Measurements from ENCODE around the gene CA10. TPM values are rescaled to one million over a fixed set of nuclear protein-coding genes. Genes with fewer than 3 reads are reported as not detected.

Gene CA10
- total RNA-seq, 1 donor from 2014 or later: 0.20 TPM

- Mint-ChIP-seq H3K4me3 (no peak overlapping the region), H3K27ac (no peak overlapping the region), H3K36me3 (no peaks in the 10 kb centered on the region), H3K4me1 (peaks cover 3% of the 10 kb centered on the region), H3K9me3 (no peaks in the 10 kb centered on the region), H3K27me3 (ENCODE audit: low read depth) (peaks cover 38% of the 10 kb centered on the region)
- DNase-seq (ENCODE audit: low spot score in 2 of 2, unreplicated experiment in 2 of 2): no peak
- no peak for TF ChIP-seq CTCF (IDR thresholded peaks at IDR 0.05; ENCODE audit: unreplicated experiment)
Measured at GRCh38 chr17:51617986-51618385, 540.5 kb downstream of the CA10 start.

GRCh38 chr17:51613255-51613654 is 545.3 kb downstream of the CA10 start:
- no peaks in the 10 kb centered on the region for H3K36me3 Mint-ChIP-seq
- H3K4me1 Mint-ChIP-seq: peaks cover 3% of the 10 kb centered on the region
- no peak for DNase-seq (ENCODE audit: low spot score in 2 of 2, unreplicated experiment in 2 of 2)
- H3K27ac Mint-ChIP-seq: no peak overlapping the region
- no peak for TF ChIP-seq CTCF (IDR thresholded peaks at IDR 0.05; ENCODE audit: unreplicated experiment)
- no peak overlapping the region for H3K4me3 Mint-ChIP-seq
- H3K27me3 Mint-ChIP-seq (ENCODE audit: low read depth): peaks cover 23% of the 10 kb centered on the region
- H3K9me3 Mint-ChIP-seq: no peaks in the 10 kb centered on the region

GRCh38 chr17:51612692-51613091 is 545.8 kb downstream of the CA10 start:
- no peak for TF ChIP-seq CTCF (IDR thresholded peaks at IDR 0.05; ENCODE audit: unreplicated experiment)
- H3K36me3 Mint-ChIP-seq: no peaks in the 10 kb centered on the region
- no peak overlapping the region for H3K4me3 Mint-ChIP-seq
- no peak overlapping the region for H3K27ac Mint-ChIP-seq
- H3K4me1 Mint-ChIP-seq: peaks cover 3% of the 10 kb centered on the region
- peaks cover 18% of the 10 kb centered on the region for H3K27me3 Mint-ChIP-seq (ENCODE audit: low read depth)
- DNase-seq (ENCODE audit: low spot score in 2 of 2, unreplicated experiment in 2 of 2): no peak
- no peaks in the 10 kb centered on the region for H3K9me3 Mint-ChIP-seq

- no peak for TF ChIP-seq CTCF (IDR thresholded peaks at IDR 0.05; ENCODE audit: unreplicated experiment)
- Mint-ChIP-seq H3K27ac (no peak overlapping the region), H3K27me3 (ENCODE audit: low read depth) (peaks cover 8% of the 10 kb centered on the region), H3K36me3 (no peaks in the 10 kb centered on the region), H3K4me1 (peaks cover 3% of the 10 kb centered on the region), H3K4me3 (no peak overlapping the region), H3K9me3 (no peaks in the 10 kb centered on the region)
- DNase-seq (ENCODE audit: low spot score in 2 of 2, unreplicated experiment in 2 of 2): no peak
Measured at GRCh38 chr17:51611585-51611984, 546.9 kb downstream of the CA10 start.

GRCh38 chr17:51610834-51611233 is 547.7 kb downstream of the CA10 start:
- Mint-ChIP-seq H3K4me3 (no peak overlapping the region), H3K4me1 (peaks cover 3% of the 10 kb centered on the region), H3K27ac (no peak overlapping the region), H3K9me3 (no peaks in the 10 kb centered on the region), H3K36me3 (no peaks in the 10 kb centered on the region), H3K27me3 (ENCODE audit: low read depth) (peaks cover 7% of the 10 kb centered on the region)
- TF ChIP-seq CTCF (IDR thresholded peaks at IDR 0.05; ENCODE audit: unreplicated experiment): no peak
- no peak for DNase-seq (ENCODE audit: low spot score in 2 of 2, unreplicated experiment in 2 of 2)

GRCh38 chr17:51610155-51610554 is 548.4 kb downstream of the CA10 start:
- Mint-ChIP-seq H3K36me3 (no peaks in the 10 kb centered on the region), H3K9me3 (no peaks in the 10 kb centered on the region), H3K4me1 (peaks cover 3% of the 10 kb centered on the region), H3K27me3 (ENCODE audit: low read depth) (peaks cover 3% of the 10 kb centered on the region), H3K27ac (no peak overlapping the region), H3K4me3 (no peak overlapping the region)
- no peak for TF ChIP-seq CTCF (IDR thresholded peaks at IDR 0.05; ENCODE audit: unreplicated experiment)
- no peak for DNase-seq (ENCODE audit: low spot score in 2 of 2, unreplicated experiment in 2 of 2)

Measured in mesothelial cell of epicardium (in vitro differentiated cells).